CD4-positive, alpha-beta T cell treated with Interleukin-2 at 100 ng/mL for 4 hours (primary cell): ENCODE results near the gene SLC43A3.
"Not testable (repeated sequence)": the region's sequence is repeated elsewhere in the genome, so short reads cannot be mapped to it uniquely, and the experiment has no call there.

Source experiments
- DNase-seq: peaks from one replicate; pipeline ENCODE4 v3.0.0-alpha.2; 2020; ENCODE audit warnings: low spot score

The SLC43A3 gene

DNA sequence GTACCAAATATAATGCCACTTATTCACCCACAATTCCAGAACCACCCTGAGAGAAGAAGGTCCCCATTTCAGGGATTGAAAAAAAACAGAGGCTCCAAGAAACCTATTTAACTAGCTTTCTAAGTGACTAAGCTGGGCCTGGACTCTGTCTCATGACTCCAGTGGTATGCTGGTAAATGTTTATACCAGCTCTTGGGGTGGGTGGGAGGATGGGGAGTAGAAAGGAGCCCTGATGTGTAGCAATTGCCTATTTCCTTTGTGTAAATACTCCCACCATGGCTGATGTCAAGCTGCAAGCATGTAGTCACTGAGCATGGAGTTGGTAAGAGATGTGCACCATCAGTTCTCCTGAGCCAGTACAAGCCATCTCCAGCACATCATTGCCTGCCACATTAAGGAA is 48.7 kb downstream of the SLC43A3 start:
- DNase-seq: no peak

DNA sequence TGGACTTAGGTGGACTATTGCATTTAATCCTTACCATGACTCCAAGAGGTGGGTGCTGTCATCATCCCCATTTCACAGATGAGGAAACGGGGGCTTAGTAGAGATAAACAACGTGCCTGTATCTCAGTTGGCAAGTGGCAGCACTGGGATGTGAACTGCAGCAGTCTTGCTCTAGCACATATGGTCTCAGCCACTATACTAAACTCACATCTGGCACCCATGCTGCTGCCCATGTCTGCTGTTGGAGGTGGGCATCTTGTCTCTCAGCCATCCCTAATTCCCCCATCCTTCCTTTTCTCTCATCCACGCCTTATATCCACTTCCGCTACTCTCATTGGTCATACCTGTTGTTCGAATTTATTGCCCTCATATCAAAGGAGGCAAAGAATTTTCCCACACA is 49.8 kb downstream of the SLC43A3 start:
- DNase-seq: no peak

DNA sequence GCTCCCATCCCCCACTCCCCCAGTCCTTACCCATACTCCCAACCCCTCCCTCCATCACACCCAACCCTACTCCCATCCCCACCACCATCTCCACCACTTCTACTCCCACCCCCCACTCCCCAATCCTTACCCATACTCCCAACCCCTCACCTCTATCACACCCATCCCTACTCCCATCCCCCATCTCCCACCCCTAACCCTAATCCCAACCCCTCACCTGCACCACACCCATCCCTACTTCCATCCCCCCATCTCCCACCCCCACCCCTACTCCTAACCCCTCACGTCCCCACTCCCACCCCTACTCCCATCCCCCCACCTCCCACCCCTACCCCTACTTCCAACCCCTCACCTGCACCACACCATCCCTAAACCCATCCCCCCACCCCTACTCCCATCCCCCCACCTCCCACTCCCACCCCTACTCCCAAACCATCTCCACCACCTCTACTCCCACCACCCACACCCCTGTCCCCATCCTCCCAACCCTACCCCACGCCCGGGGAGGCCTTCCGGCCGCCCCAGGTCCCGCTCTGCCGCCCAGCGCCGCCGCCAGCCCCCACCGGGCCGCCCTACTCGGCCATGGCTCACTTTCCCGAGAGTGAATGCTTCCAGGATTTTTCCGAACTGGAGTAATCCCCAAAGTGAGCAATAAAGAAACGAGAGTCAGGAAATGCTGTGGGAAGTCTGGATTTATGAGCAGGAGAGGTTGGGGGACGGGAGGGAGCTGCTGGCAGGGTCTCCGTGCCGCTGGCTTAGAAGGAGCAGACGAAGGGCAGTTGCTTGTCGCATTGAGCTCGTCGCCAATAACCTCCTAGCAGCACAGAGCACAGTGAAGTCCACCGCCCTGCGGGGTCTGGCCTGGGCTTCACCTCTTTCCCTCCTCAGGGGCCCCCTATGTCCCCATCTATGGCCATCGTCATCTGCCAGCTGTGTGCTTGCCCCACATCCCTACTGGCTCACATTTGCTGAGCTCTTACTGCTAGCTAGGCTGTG is 50.5 kb downstream of the SLC43A3 start:
- no peak for DNase-seq

DNA sequence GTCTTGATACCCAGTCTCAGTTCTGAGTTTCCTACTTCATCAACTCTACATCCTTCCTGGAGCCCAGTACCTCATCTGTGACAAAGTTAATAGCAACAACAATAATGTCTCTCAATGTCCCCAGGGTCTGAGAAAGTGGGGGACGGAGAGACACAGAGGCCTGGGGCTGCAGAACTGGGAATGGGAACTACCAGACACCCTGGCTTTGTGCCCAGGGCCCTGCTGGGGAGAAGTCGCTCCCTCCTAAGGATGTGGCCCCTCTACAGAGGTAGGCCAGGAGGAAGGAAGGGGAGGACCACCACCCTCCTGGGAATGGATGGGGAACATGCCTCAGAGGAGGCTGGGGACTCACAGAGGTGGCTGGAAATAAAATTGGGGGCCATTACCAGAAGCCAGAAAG is 51.4 kb downstream of the SLC43A3 start:
- DNase-seq: no peak

GRCh38 chr11:57374966-57375365 is 52.0 kb downstream of the SLC43A3 start:
- DNase-seq: no peak

GRCh38 chr11:57373146-57373545 is 53.8 kb downstream of the SLC43A3 start:
- DNase-seq: no peak

- DNase-seq: no peak
Observed at GRCh38 chr11:57370941-57371340, 56.0 kb downstream of the SLC43A3 start.

DNA sequence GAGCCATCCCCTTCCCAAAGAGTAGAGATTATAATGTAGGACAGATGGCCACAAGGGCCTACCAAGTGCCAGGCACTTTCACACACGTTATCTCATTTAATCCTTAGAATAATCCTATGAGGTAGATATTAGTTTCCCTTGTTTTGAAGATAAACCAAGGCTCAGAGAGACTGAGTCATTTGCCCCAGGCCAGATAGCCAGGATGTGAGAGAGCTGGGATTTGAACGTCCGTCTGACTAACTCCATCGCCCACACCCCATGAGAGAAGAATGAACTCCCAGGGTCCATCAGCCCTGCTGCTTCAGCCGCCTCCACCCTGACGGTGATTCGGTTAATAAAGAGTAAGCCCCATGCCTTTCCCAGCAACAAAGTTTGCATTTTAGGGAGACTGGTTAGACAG is 56.7 kb downstream of the SLC43A3 start:
- no peak for DNase-seq

GRCh38 chr11:57368845-57369232 is 58.1 kb downstream of the SLC43A3 start:
- DNase-seq: no peak

DNA sequence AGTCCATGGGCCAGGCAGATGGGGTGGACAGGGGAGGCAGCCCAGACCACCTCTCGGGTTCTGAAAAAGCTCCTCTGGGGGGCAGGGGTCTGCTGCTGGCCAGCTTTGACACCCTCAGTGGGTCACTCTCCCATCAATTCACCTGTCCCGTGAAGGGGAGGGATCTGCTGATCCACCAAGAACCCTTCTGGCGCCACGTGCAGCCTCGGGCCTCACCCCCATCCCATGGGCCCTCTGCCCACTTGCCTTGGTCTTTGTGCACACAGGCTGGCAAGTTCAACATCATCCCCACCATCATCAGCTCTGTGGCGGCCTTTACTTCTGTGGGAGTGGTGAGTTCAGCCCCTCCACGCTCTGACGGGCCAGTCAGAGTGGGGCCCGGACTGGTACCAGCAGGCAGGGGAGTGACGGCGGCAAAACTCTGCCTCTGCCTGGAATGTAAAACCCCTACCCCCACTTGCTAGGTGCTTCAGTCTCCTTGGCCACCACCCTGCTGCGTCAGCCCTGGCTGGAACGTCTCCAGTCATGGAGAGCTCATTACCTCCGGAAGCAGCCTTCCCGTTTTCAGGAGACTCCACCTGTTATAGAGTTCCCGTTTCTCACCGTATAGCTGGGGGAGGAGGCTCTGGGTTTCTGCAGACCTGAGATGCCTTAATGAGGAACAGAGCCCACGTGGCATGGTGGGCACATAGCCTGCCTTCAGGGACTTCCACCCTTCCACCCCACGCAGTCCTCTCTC is 58.6 kb downstream of the SLC43A3 start:
- no peak for DNase-seq

- no peak for DNase-seq
Observed at GRCh38 chr11:57364851-57365660, 61.9 kb downstream of the SLC43A3 start.

DNA sequence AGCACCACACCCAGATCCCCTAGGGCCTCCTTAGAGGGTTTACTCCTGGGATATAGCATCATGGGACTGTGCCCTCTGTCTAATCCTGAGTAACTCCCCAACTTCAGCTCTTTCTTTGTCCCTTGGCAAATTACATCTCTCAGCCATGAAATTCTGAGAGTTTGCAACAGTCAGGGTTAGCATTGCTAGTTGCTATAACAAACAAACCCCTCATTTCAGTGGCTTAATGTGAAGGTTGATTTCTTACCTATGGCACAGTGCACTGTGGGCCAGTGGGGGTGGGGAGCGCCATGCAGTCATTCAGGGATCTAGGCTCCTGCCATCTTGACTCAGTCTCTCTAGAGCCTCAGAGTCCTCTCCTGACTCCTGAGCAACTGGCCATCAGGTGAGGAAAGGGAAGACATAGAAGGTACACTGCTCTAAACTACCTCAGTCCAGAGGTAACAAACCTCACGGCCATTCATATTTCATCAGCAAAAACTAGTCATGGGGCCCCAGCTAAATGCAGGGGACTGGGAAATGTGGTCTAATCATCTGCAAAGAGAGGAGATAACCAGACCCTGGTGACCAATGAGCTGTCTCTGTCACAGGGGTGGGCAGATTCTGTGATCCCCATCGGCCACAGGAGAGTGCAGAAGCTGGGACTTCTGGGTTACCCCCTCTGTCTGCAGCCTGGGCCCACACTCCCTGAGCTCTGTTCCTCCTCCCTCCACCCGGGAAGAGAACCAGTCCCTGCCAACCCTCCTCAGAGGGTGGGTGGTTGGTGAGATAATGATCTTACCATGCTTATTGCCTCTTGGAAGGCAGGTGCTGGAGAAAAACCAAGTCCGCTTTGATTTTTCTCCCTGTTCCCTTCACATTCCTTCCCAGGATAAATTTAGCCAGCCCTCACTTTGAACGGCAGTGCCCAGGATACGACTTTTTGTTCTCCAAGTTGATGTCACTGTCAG is 63.5 kb downstream of the SLC43A3 start:
- no peak for DNase-seq

GRCh38 chr11:57361926-57362325 is 65.0 kb downstream of the SLC43A3 start:
- no peak for DNase-seq

GRCh38 chr11:57361420-57361819 is 65.5 kb downstream of the SLC43A3 start:
- not testable (repeated sequence) for DNase-seq

GRCh38 chr11:57360991-57361390 is 65.9 kb downstream of the SLC43A3 start:
- DNase-seq: no peak

- no peak for DNase-seq
Observed at GRCh38 chr11:57359896-57360690, 66.8 kb downstream of the SLC43A3 start.

- DNase-seq: no peak
Observed at GRCh38 chr11:57359396-57359795, 67.5 kb downstream of the SLC43A3 start.

DNA sequence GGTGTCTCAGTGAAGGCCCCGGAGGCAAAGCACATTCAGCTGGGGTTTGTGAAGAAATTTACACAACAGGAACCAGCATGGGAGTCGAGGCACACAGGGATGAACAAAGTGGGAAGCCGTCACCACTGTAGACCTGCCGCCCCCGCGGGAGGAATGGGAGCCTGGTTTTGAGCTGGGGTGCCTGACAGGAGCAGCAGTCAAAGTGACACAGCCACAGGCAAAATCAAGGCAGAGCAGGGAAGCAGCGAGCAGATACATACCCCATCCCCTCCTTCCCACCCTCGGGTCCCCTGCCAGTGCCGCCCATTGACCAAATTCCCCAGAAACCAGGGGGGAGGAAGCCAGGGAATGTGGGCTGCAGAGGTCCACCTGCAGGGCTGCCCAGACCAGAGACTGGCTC is 67.9 kb downstream of the SLC43A3 start:
- DNase-seq: no peak

DNA sequence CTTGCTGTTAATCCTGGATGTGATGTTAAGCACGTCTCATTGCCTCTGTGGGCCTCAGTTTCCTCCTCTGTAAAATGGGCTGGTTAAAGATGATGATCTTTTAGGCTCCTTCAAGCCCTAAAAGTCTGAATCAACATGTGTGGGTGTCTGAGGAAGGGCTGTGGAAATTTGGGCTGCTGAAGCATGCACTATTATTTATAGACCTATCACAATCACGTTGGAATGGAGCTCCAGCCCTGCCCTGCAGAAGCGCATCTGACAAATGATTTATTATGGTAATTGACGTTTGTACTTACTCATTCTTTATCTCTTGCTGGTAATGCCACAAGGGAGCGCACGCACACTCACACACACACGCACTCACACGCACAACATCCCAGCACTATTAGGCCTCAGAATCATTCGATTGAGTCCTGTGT is 68.4 kb downstream of the SLC43A3 start:
- no peak for DNase-seq

DNA sequence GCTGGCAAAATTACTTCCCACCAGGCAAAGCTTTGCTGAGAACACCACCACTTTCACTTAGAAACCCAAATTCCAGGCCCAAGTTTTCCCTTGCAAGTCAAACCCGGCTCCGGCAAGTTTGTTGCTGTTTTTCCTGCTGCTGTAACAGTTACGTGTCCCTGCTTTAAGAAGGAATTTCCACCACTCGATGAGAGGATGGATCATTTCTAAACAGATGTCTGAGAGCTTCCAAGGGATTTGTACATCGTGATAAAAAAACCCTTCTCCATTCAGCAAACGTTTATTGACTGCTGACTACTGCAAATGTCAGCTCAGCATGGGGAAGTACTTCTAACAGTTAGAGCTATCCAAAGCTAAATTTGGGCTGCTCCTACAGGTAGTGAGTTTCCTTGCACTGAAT is 69.1 kb downstream of the SLC43A3 start:
- DNase-seq: no peak
